H54 (cell line): ENCODE results near the gene IL12RB2.

Experiments used
- DNase-seq: peaks from one replicate; pipeline ENCODE4 v3.0.0; 2011; ENCODE audit warnings: low spot score, mixed read lengths; ENCODE audit not compliant: insufficient read length
- FAIRE-seq: peaks from 3 replicates; lab custom pipeline; 2011; peaks lifted over from hg19 to GRCh38; lab: Jason Lieb, UNC
- POLR2A ChIP-seq: IDR thresholded peaks from 2 replicates; pipeline ENCODE4 v1.6.1; 2011; ENCODE audit warnings: low read depth, mild to moderate bottlenecking, low read length

Gene IL12RB2

DNA sequence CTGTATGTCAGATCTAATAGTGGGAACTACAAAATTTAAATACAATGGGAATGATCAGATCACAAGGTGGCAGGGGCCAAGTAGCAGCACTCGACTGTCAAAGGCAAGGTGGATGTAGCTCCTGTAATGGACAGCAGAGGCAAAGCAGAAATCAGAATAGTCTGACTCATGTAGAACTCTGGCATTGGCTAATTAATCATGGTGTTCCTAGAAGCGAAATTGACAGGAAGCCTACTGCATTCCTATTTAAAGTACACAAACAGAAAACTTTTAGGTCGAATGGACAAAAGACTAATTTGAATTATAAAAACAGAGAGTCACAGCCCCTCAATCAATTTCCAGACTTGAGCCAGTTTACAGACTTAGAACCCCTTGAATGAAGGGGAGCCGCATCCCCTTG, 17.4 kb upstream of the IL12RB2 start:
- FAIRE-seq (no peak), DNase-seq (no peak)
- no peak for TF ChIP-seq POLR2A

DNA sequence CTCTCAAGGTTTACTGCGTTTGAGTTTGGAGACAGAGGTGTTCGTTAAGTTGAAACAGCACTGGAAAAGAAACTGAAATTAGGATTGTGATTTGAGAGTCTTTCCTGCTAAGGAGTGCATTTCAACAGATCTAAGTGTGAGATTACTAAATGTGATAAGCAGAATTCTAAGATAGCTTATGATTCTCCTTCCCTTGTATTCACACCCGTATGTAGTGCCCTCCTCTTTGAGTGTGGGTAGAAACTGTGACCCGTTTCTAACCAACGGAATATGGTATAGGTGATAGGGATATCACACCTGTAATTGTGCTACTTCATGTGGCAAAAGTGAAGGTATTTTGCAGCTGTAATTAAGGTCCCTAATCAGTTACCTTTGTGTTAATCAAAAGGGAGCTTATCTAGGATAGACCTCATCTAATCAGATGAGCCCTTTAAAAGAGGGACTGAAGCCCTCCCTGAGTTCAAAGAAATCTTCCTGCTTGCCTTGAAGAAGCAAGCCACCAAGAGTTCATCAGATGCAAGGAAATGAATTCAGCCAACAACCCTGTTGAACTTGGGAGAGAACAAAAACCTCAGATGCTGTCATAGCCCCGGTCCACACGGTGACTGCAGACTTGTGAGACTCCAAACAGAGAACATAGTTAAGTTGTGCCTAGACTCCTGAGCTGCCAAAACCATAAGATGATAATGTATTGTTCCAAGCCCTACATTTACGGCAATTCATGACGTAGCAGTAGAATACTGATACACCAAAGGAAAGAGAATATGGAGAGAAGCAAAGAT, 12.6 kb upstream of the IL12RB2 start:
- no peak for TF ChIP-seq POLR2A
- DNase-seq (no peak), FAIRE-seq (no peak)

DNA sequence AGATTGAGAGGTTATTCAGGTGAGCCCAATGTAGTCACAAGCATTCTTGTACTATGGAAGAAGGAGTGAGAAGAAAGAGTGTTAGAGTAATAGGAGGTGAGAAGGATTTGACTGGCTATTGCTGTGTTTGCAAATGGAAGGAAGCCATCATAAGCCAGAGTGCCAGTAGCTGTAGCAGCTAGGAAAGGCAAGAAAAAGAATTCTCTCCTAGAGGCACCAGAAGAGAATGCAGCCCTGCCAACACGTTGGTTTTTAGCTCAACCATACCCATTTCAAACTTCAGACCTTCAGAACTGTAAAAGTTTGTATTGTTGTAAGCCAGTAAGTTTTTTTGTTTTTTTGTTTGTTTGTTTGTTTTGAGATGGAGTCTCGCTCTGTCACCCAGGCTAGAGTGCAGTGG, 8.9 kb upstream of the IL12RB2 start:
- FAIRE-seq: no peak
- no peak for DNase-seq
- no peak for TF ChIP-seq POLR2A

DNA sequence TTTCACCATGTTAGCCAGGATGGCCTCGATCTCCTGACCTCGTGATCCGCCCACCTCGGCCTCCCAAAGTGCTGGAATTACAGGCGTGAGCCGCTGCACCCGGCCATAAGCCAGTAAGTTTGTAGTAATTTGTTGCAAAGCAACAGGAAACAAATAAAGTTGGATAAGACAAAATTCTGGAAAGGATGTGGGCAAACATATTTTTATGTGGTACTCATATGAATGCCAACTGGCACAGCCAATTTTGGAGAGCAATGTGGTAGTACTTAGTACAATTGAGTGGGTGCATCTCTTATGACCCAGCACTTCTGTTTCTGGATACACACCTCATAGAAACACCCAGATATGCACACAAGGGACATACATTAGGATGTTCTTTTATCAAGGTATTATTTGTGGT, 8.4 kb upstream of the IL12RB2 start:
- TF ChIP-seq POLR2A: no peak
- DNase-seq (no peak), FAIRE-seq (no peak)

DNA sequence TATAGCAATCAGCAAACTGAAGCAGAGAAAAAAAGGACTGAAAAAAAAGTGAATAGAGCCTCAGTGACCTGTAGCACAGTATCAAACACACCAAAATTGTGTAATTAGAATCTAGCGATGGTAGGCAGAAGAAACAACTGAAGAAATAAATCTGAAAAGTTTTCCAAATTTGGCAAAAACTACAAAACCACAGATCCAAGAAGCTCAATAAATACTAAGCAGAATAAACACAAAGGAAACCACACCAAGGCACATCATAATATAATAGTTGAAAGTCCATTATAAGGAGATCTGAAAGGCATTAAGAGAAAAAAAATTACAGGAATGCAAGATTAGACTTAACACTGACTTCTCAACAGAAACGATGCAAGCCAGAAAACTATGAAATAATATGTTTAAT, 7.1 kb upstream of the IL12RB2 start:
- FAIRE-seq (no peak), DNase-seq (no peak)
- TF ChIP-seq POLR2A: no peak

DNA sequence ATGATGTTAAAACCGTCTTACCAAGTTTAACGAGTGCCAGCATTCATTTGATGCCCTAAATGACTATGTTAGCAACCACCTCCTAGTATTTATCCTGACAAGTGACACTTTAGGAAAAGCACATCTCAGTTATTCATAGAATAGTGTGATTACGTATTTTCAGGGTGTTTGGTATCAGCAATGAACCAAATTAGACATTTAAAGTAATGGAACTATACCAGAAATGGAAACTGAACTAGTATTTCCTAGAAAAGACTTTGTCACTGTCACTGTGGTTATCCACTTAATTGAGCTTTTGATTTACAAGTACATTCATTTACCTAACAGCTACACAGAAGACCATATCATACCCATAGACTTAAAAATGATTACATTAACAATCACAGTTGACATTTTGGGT, 3.6 kb upstream of the IL12RB2 start:
- TF ChIP-seq POLR2A: no peak
- DNase-seq: no peak
- FAIRE-seq: no peak

DNA sequence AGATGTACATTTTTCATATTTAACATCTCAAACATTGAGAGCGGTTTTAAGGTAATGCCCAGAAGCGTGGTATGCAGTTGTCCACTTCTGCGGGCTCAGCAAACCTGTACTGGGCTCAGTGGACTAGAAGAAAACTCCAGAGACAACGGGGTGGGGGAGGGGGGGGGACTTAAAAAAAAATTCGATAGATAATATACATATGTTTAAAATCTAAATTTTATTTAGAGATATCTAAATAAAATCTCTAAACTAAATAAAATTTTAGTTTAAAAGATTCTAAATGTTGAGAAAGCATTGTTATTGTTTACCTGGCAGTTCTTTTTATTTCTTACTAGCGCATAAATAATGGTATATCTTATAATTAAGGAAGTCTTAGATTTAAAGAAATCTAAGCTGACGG, 1.1 kb upstream of the IL12RB2 start:
- no peak for DNase-seq
- no peak for TF ChIP-seq POLR2A
- FAIRE-seq: no peak

DNA sequence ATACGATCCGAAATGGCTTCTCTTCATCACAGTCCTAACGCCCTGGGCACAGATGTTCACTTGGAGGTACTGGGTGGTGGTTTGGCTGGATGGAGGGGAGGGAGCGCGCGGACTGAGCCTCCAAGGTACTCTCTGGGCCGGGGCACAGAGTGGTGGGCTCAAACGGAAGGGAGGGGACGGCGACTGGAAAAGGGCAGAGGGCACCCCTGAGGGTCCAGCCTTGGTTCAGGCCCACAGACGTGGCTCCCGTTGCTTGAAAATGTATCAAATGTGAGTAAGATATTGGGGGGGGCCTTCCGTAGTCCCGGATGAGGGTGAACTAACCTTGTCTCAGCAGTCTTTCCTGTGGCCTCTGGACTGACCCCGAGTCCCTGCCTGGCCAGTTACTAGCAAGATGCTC, 463 bp downstream of the IL12RB2 start:
- FAIRE-seq (no peak), DNase-seq (no peak)
- no peak for TF ChIP-seq POLR2A

DNA sequence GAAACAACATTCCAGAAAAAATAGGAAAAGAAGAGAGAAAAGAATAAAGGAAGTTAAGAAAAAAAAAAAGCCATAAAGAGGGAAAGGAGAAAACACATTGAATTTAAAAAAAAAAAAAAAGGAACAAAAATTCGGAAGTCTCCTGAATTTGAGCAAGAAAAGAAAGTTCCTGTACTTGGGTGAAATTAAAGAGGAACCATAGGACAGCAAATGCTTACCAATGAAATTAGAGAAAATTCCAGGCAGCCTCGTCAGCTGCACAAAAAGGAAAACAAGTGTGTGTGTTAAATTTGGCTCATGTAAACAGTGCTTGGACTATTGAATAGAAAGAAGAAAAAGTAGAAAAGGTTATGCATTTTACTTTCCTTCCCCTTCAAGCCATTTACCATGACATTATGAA, 4.9 kb downstream of the IL12RB2 start:
- TF ChIP-seq POLR2A: no peak
- no peak for FAIRE-seq
- no peak for DNase-seq

DNA sequence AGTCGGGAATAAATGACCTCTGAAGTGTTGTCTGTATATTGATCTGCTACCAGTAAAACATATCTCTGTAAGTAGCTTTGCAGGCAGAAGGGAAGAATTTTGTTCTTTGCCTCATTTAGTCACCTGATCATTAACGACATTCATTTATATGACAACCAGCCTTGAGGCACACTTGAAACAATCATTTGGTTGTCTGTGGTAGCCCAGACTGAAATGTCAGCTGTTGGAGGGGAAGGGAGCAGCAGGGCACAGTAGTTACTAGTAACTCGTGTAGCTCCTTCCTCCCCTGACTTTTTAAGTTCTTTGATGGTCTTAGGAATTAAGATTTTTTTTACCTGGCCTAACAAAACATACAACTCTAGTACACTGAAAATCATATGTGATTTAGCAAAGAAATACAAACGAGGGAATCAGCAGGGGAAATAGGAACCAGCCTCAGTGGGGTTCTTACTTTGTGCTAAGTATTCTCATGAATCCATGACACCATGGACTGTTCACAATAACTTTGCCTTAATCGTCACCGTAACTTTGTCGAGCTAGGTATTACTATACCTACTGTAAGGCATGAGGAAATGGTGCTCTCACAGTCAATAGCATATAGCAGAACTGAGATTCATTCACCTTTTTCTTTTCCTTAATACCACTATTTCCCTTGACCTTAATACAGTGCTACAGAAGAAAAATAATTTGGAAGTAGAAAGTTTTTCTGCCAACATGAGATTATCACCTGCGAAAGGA, 6.4 kb downstream of the IL12RB2 start:
- no peak for TF ChIP-seq POLR2A
- no peak for DNase-seq
- FAIRE-seq: no peak

DNA sequence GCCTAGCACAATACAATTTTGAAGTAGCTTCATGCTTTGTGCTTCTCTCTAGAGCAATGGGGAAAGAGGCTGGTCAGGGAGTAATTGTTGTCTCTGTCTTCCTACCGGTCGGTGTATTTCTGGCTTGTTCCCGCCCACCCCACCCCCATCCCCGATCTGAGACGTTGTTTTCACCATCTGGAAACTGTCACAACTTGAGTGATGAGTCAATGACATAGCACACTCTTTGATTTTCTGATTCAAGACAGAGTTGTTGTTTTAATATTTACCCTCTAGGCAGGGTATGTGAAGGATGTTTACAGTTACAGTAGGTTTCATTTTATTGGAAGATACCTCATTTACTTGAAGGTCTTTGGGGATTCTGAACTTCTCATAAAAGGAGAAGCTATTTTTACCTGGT, 7.0 kb downstream of the IL12RB2 start:
- FAIRE-seq (no peak), DNase-seq (no peak)
- no peak for TF ChIP-seq POLR2A

DNA sequence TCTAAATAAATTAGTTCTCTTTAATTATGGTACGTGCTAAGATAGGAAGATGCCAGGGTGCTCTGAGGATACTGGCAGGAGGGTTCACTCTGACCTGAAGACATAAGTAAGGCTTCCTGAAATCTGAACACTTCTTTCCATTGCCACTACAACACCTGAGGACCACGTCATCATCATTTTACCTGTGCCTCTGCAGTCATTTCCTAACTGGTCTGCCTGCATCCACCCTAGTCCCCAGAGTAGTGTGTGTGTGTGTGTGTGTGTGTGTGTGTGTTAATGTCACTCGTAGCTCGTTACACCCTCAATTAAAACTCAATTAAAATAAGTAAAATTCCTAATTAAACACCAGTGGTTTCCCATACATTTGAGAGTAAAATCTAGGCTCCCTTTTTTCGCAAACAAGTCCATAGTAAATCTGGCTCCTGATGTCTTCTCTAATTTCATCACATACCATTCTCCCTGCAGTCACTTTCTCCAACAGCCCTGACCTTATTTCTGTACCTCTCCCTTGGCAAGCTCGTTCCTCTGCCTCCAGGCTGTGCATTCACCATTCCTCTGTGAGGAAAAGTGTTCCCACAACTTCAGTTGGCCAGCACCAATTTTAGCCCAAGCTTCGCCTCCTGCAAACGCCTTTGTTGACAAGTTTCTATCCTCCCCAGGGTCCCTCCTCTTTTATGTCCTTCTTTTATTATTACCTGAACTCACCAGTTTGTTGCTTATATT, 8.7 kb downstream of the IL12RB2 start:
- no peak for FAIRE-seq
- DNase-seq: no peak
- no peak for TF ChIP-seq POLR2A

DNA sequence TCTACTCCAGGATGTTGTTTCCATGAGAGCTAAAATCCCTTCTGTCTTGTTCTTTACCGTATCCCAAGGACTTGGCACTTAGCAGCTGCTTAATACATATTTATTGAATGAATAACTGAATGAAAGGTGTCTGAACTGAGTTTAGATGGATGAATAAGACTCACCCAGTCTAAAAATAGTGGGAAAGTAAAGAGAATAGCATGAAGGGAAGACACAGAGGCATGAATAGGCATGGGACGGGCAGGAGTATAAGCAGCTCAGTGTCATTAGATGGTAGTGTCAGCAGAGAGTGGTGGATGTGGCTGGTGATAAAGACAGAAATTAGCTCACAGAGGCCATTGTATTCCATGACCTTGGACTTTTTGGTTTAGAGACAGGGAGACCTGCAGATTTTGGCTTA, 9.2 kb downstream of the IL12RB2 start:
- TF ChIP-seq POLR2A: no peak
- FAIRE-seq (no peak), DNase-seq (no peak)

DNA sequence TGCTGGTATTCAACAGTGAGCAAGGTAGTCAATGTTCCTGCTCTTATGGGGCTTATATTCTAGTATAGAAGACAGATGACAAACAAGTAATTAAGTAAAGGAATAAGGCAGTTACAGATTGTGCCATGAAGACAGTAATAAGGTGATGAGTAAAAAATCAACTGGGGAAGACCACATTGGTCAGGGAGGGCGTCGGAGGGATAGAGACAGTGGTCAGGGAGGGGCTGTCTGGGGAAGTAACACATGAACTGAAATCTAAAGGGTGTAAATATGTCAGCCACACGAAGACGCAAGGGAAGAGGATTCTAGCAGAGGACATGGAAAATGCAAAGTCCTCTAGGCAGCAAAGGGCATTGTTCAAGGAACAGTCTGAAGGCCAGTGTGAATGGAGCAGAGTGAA, 10.1 kb downstream of the IL12RB2 start:
- TF ChIP-seq POLR2A: no peak
- FAIRE-seq (no peak), DNase-seq (no peak)
